Right renal pelvis (tissue), 4 donors: ENCODE data around the gene COL4A1. TPM values are rescaled to one million over a fixed set of nuclear protein-coding genes. Genes with fewer than 3 reads are reported as not detected.

Experiments
- DNase-seq, 4 donors: peaks; one replicate each; pipeline ENCODE4 v3.0.0-alpha.2; 2013; ENCODE audit warnings: low read depth in 4 of 4, low spot score in 3 of 4, missing footprints in 1 of 4
- polyA plus RNA-seq, 4 donors: library from polyadenylated mRNA; unstranded; fragments of 120-200 nt; gene quantifications; one replicate each; pipeline ENCODE4 v1.2.1, GENCODE V29; 2013; ENCODE audit not compliant: insufficient read length in 4 of 4

The COL4A1 gene
- polyA plus RNA-seq, 4 donors, result 619 to 679 (median 666) TPM

DNA sequence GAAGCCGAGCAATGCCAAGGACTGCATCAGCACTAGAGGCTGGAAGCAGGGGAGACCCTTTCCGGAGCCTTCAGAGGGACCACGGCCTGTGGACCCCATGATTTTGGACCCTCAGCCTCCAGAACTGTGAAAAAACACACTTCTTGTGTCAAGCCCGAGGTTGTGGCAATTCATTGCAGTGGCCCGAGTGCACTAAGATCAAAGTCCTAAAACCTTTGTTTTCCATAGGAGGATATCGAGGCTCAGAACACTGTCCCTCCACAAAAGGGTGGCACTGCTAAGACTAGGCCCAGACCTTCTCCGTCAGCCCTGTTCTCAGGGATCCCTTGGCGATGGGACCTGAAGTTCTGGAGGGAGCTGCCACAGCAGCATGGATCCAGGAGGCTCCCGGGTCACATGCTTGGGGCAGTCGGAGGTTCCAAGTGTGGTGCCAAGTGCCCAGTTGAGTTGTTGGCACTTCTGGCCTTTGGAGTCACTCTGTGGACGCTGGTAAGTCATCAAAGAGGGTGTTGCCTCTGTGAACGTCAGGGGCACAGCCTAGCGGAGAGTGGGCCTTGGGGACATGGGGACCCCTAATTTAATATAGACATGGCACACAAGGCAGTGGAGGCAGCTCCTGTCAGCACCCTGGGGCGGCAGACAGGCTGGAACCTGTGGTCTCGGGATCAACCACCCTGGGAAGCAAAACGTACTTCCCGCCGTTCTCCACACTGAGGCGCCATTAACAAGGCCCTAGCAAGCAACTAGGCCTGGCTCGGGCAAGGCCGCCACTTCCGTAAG is 199.2 kb downstream of the COL4A1 start:
- DNase-seq, result no peak

- no peak for DNase-seq
Observed at GRCh38 chr13:110106726-110107125, 200.2 kb downstream of the COL4A1 start.

GRCh38 chr13:110105136-110105535 is 201.8 kb downstream of the COL4A1 start:
- no peak for DNase-seq

DNA sequence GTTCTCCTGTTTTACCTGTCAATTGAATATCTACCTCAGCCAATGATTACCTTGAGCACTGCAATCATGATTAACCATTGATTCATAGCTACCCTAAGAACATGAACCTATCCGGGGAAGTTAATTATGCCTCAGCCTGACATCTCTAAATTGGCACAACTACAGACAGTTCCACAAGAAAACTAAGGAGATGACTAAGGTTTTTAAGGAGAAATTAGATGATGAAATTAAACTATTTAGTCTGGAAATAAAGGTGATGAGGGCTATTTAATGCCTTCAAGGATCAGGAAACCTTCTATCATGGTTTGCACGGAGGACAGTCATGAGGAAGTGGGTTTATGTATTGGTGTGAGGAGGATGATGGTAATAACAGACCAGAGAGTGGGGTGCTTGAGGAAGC is 203.4 kb downstream of the COL4A1 start:
- DNase-seq, result no peak

- no peak for DNase-seq
Observed at GRCh38 chr13:110103026-110103425, 203.9 kb downstream of the COL4A1 start.

DNA sequence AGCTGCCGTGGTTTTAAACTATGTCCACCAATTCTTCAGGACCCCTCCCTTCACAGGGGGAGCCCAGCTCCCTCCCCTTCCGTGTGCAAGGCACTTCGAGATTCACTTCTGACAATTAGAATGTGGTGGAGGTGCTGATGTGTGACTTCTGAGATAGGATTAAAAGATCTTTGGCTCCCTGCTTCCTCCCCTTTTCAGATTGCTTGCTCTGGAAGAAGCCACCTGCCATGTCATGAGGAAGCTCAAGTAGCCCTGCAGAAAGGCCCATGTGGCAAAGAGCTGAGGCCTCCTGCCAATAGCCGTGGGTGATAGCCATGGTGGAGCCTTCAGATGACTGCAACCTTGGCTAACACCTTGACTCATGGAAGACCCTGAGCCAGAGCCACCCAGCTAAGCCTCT is 204.9 kb downstream of the COL4A1 start:
- no peak for DNase-seq

DNA sequence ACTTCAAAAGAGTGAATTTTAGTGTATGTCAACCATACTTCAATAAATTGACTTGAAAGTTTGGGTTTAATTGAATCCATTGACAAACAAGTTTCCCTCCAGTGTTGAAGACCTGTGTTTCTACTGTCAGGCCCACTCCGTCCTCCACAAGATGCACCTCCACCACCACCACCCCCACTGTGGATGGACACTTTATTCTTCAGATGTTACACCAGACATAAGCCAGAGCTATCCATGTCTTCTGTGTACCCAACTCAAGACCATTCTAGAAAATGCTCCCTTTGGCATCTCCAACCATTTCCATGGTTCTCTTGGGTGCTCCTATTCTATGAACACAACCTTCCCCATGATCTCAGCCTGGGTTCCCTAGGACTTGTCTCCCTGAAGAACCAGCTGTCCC is 207.0 kb downstream of the COL4A1 start:
- no peak for DNase-seq

Other genes starting within 250 kb of the COL4A1 start
- gene COL4A2, start 127 bp upstream of the COL4A1 start, polyA plus RNA-seq, result 100 to 1,000 TPM; 473 to 603 (median 479) TPM